K562 (cell line): ENCODE measurements around the gene SLC39A13. TPM values are rescaled to one million over a fixed set of nuclear protein-coding genes. Genes with fewer than 3 reads are reported as not detected.

Experiments used
- AFF4 ChIP-seq: sonication (generic); formaldehyde crosslinking; IDR thresholded peaks from 2 replicates; pipeline ENCODE4 v1.8.0; 2023; ENCODE audit warnings: mild to moderate bottlenecking, missing genetic modification reagents
- ATF1 ChIP-seq, 2 experiments: fragments of 450-650 bp in 1 of 2; IDR thresholded peaks; 2 replicates each; pipeline ENCODE4 v1.6.1; 2016; ENCODE audit warnings: missing compliant biosample characterization in 1 of 2, missing genetic modification characterization in 1 of 2
- CCAR2 ChIP-seq: fragments of 200-400 bp; formaldehyde crosslinking; IDR thresholded peaks from 2 replicates; pipeline ENCODE4 v1.6.1; 2017; ENCODE audit warnings: mild to moderate bottlenecking, low read depth, low read length
- CCNT2 ChIP-seq: IDR thresholded peaks from 2 replicates; pipeline ENCODE4 v1.6.1; 2011; ENCODE audit warnings: borderline replicate concordance, low read depth, mild to moderate bottlenecking, moderate library complexity, mixed read lengths, low read length; ENCODE audit not compliant: insufficient read length; ENCODE audit errors: extremely low read depth
- GTF2A2 ChIP-seq: IDR thresholded peaks from 2 replicates; pipeline ENCODE4 v1.6.1; 2016; ENCODE audit warnings: mild to moderate bottlenecking, missing genetic modification characterization, missing compliant biosample characterization
- PHF20 ChIP-seq: fragments of 450-650 bp; IDR thresholded peaks from 2 replicates; pipeline ENCODE4 v1.6.1; 2018; ENCODE audit not compliant: partially characterized antibody
- PRPF4 ChIP-seq: fragments of 200-400 bp; formaldehyde crosslinking; IDR thresholded peaks from one replicate; pipeline ENCODE4 v1.6.1; 2017; ENCODE audit warnings: low read length, low read depth, mild to moderate bottlenecking; ENCODE audit not compliant: insufficient read depth, poor library complexity, severe bottlenecking
- RFX7 ChIP-seq: fragments of 250-450 bp; sonication (Bioruptor Pico); IDR thresholded peaks from 2 replicates; pipeline ENCODE4 v1.5.1; 2021; ENCODE audit warnings: mild to moderate bottlenecking
- SREBF2 ChIP-seq: sonication (generic); formaldehyde crosslinking; IDR thresholded peaks from 2 replicates; pipeline ENCODE4 v1.4.0; 2020; ENCODE audit warnings: mild to moderate bottlenecking, missing genetic modification reagents
- U2AF2 ChIP-seq: fragments of 200-400 bp; formaldehyde crosslinking; optimal IDR thresholded peaks from 2 replicates; pipeline ENCODE3; 2017; ENCODE audit warnings: low read depth, mild to moderate bottlenecking, low read length
- ZBTB1 ChIP-seq: sonication (generic); formaldehyde crosslinking; IDR thresholded peaks from 2 replicates; pipeline ENCODE4 v1.8.1; 2023; ENCODE audit warnings: missing genetic modification reagents, low read depth, mild to moderate bottlenecking, borderline replicate concordance
- ZNF830 ChIP-seq: fragments of 250-450 bp; sonication (Bioruptor Pico); IDR thresholded peaks from 2 replicates; pipeline ENCODE4 v1.5.0; 2021; ENCODE audit warnings: mild to moderate bottlenecking
- polyA plus RNA-seq, 8 experiments: library from polyadenylated mRNA; depleted of rRNA in 4 of 8; stranded (reverse) in 5 of 8; unstranded in 3 of 8; fragments of >200 nt; fragmentation: Nextera tagmentation in 2 of 8; fragmentation: Illumina TruSeq in 1 of 8; extraction: Ambion mirVana in 2 of 8; extraction: Trizol in 1 of 8; gene quantifications; 2 replicates each; pipeline versions ENCODE4 v1.2.1 to v1.2.3, GENCODE V29; 2011 to 2014; ENCODE audit warnings: inconsistent platforms in 1 of 8, missing spikeins in 1 of 8
- total RNA-seq, 7 experiments: library from RNA; depleted of rRNA in 6 of 7; stranded (reverse); fragments of >200 nt in 6 of 7; fragmentation: Illumina TruSeq in 2 of 7; extraction: Trizol in 2 of 7; gene quantifications; 2 replicates each; pipeline versions ENCODE4 v1.2.1 to v1.2.3, GENCODE V29; 2011 to 2021; ENCODE audit warnings: low replicate concordance in 1 of 7
- TF ChIP-seq, protein P1 (sequence below): fragments of 450-650 bp; IDR thresholded peaks from 2 replicates; pipeline ENCODE4 v1.6.1; 2016; ENCODE audit warnings: mild to moderate bottlenecking
- TF ChIP-seq, protein P2 (sequence below): IDR thresholded peaks from 2 replicates; pipeline ENCODE4 v1.6.1; 2011; ENCODE audit not compliant: insufficient read length; ENCODE audit errors: extremely low read depth

SLC39A13 gene
- total and polyA plus RNA-seq, 9 of the 15 experiments (the other 6 are each of a cell fraction or from before 2014, with no cell fraction given), result 0.17 to 15.9 (median 3.2) TPM

- TF ChIP-seq AFF4 (CRISPR knock-in tag) (no peak), U2AF2 (no peak), PRPF4 (no peak), PHF20 (peak; percentile 95), SREBF2 (no peak), CCNT2 (peak; percentile 45), ZBTB1 (CRISPR knock-in tag) (no peak), CCAR2 (no peak), ATF1 (CRISPR knock-in tag; IDR thresholded peaks at IDR 0.05) (no peak), ATF1 (tag; IDR thresholded peaks at IDR 0.05) (peak; percentile 92), ZNF830 (CRISPR knock-in tag) (0 out of 2 replicates have a peak, but pooled peaks have one; percentile 52), RFX7 (no peak), GTF2A2 (tag) (peak; percentile 78)
- TF ChIP-seq, protein P1, sequence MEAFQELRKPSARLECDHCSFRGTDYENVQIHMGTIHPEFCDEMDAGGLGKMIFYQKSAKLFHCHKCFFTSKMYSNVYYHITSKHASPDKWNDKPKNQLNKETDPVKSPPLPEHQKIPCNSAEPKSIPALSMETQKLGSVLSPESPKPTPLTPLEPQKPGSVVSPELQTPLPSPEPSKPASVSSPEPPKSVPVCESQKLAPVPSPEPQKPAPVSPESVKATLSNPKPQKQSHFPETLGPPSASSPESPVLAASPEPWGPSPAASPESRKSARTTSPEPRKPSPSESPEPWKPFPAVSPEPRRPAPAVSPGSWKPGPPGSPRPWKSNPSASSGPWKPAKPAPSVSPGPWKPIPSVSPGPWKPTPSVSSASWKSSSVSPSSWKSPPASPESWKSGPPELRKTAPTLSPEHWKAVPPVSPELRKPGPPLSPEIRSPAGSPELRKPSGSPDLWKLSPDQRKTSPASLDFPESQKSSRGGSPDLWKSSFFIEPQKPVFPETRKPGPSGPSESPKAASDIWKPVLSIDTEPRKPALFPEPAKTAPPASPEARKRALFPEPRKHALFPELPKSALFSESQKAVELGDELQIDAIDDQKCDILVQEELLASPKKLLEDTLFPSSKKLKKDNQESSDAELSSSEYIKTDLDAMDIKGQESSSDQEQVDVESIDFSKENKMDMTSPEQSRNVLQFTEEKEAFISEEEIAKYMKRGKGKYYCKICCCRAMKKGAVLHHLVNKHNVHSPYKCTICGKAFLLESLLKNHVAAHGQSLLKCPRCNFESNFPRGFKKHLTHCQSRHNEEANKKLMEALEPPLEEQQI, result no peak
- TF ChIP-seq, protein P2, sequence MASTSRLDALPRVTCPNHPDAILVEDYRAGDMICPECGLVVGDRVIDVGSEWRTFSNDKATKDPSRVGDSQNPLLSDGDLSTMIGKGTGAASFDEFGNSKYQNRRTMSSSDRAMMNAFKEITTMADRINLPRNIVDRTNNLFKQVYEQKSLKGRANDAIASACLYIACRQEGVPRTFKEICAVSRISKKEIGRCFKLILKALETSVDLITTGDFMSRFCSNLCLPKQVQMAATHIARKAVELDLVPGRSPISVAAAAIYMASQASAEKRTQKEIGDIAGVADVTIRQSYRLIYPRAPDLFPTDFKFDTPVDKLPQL, result no peak
These were observed 17.9 kb downstream of the SLC39A13 start, which contains the start of gene PSMC3 (continued) for GRCh38 chr11:47426062-47426956.
